RCC 7860 (cell line): ENCODE results near the gene NRG3.
A peak's percentile ranks its signal among the peaks of the same experiment; 100 is the strongest.

ENCODE experiments used
- DNase-seq: peaks from one replicate; pipeline ENCODE4 v3.0.0-alpha.2; 2015; ENCODE audit warnings: low spot score
- FAIRE-seq: peaks from 2 replicates; lab custom pipeline; 2012; peaks lifted over from hg19 to GRCh38; lab: Jason Lieb, UNC

Gene NRG3

DNA sequence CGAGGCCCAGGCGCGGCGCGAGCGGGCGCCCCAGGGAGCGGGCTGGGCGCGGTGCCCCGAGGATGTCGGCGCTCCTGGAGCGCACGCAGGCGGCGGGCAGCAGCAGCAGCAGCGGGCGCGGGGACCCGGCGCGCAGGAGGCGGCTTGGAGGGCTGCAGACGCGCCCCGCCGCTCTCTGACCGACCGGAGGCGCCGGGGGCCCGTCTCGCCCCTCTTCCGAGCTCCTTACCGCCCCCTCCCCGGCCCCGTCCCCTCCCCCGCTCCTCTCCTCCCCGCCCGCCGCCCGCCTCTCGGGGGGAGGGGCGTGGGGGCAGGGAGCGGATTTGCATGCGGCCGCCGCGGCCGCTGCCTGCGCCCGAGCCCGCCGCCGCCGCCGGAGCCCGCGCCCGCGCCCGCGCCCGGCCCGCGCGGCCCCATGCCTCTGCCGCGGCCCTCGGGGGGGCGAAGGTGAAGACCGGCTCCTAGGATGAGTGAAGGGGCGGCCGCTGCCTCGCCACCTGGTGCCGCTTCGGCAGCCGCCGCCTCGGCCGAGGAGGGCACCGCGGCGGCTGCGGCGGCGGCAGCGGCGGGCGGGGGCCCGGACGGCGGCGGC lies at the start of gene NRG3:
NRG3 (plus strand) TSS at position 320 of the 592 bp plus-strand sequence.
- FAIRE-seq, result no peak

GRCh38 chr10:81828251-81828650 lies 46.7 kb upstream of the NRG3 start:
- FAIRE-seq, result no peak
- no peak for DNase-seq

More for the DNA sequence above, at the start of gene NRG3:
- DNase-seq, result no peak

GRCh38 chr10:81831060-81831459 lies 43.9 kb upstream of the NRG3 start:
- no peak for DNase-seq
- no peak for FAIRE-seq

DNA sequence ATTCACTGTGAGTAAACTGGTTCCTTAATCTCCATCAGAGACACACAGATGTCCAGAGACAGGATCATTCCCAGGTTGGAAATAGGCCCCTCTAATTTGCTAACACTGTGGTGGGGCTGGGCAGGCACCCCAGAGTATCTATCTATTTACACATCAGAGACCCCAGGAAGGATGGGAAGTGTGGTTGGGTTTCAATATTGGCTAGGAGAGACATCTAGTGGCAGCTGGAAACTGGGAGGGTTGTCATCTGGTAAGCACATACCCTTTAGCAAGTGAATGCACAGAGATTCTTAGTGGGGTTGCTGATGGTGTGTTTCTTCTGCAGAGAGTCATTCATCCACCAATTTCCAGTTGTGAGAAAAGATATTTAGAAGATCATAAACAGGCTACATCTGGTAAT lies 36.0 kb upstream of the NRG3 start:
- no peak for DNase-seq
- FAIRE-seq, result no peak

DNA sequence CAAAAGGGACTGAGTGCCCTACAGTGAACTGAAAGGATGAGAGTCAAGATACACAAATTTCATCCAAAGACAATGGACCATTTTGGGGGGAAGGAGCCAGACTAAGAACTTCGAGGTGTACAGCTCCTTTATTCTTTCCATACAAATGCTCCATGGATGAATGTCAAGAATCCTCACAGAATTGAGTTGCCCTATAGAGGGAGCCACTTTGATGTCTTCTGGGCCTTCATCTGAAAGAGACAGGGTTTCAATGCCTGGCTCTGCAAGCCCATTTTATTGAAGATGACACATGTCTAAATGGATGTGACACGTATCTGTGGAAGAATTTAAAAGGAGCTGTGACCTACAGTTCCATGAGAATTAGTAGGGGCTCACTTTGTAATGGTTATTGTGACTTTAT lies 32.0 kb upstream of the NRG3 start:
- no peak for FAIRE-seq
- no peak for DNase-seq

GRCh38 chr10:81847675-81848074 lies 27.3 kb upstream of the NRG3 start:
- no peak for DNase-seq
- FAIRE-seq, result no peak

DNA sequence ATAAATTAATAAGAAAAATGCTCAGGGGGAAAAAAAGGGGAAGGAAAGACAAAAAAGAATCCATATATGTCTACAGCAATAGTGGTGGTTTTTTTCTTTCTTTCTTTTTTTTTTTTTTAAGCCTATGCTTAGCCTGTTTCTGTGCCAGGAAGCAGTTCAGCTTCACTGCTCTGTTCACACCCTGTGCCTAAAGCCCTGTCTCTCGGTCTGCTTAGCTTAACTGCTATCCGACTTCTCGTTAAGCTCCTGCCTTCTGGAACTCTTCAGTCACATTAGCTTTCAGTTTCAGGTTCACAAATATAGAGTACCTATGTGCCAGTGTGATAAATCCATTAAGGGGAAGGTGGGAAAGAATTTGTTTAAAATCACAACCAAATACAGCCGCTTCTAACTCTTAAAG lies 26.5 kb upstream of the NRG3 start:
- no peak for DNase-seq
- no peak for FAIRE-seq

- DNase-seq (no peak), FAIRE-seq (no peak)
Measured at GRCh38 chr10:81848931-81849330, 26.1 kb upstream of the NRG3 start.

GRCh38 chr10:81862596-81862995 lies 12.4 kb upstream of the NRG3 start:
- FAIRE-seq (no peak), DNase-seq (no peak)

- DNase-seq (no peak), FAIRE-seq (no peak)
Measured at GRCh38 chr10:81863771-81864170, 11.2 kb upstream of the NRG3 start.

GRCh38 chr10:81865581-81865980 lies 9.4 kb upstream of the NRG3 start:
- FAIRE-seq (no peak), DNase-seq (no peak)

DNA sequence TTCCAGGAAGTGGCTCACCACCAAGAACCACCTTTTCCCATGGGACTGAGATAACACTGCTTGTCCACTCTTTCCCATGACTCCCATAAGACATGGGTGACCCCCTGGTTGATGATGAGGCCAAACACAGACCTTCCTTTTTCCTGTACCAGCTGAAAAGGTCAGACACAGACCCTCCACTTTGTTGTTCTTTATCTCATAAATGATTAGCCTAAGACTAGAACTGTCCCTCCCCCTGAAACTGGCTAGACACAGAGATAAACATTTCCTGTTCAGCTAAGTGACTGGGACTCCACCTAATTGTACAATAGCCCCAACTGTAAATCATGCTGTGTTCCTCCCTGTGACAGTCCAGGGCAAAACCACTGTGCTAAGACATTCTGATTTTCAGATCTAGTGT lies 8.2 kb upstream of the NRG3 start:
- FAIRE-seq, result no peak
- no peak for DNase-seq

- DNase-seq (no peak), FAIRE-seq (no peak)
Measured at GRCh38 chr10:81870472-81870871, 4.5 kb upstream of the NRG3 start.

DNA sequence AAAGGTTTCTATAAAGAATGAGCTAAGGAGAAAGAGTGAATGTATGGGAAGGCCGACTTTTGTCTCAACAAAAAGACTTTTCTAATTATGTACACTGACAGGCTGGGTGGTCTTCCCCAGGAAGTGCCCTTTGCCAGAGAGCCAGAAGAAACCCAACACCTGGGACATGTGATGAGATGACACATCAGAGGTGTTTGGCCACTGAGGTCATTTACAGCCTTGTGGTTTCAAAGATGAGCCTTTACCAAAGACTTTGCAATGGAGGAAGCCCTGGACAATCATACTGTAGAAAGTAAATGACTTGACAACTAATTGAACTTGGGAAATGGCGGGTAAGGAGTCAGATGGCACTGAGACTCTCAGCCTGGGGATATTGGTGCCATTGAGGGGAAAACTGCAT lies 3.4 kb upstream of the NRG3 start:
- FAIRE-seq (no peak), DNase-seq (no peak)

DNA sequence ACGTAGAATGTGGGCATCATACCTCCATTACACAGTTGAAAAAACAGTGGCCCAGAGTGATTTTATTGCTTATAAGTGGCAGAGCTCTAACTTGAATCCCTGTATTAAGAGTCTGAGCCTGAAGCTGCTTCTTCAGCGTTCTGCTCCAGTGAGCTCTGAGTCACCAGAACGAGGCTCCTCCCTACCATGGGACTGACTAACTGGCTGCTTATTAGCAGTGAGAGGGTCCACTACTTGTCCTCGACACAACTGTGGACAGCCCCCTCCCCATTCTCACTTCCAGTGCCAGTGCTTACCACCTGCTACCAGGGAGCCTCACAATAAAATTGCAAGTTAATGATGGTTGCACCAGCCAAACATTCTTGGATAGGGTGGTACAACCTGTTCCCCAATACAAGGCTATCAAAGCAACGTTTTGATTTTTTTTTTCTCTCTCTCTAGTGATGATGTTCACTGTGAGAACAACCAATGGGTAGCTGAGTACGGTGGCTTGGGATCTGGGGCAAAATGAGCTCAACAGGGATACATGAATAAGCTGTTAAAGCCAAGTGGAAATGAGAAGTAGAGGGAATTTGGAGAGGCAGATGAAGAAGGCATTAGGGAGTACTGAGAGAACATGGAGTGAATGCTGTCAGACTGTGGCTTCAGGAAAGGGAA lies 2.7 kb upstream of the NRG3 start:
- DNase-seq, result peak; percentile 31
- FAIRE-seq, result peak; percentile 45

DNA sequence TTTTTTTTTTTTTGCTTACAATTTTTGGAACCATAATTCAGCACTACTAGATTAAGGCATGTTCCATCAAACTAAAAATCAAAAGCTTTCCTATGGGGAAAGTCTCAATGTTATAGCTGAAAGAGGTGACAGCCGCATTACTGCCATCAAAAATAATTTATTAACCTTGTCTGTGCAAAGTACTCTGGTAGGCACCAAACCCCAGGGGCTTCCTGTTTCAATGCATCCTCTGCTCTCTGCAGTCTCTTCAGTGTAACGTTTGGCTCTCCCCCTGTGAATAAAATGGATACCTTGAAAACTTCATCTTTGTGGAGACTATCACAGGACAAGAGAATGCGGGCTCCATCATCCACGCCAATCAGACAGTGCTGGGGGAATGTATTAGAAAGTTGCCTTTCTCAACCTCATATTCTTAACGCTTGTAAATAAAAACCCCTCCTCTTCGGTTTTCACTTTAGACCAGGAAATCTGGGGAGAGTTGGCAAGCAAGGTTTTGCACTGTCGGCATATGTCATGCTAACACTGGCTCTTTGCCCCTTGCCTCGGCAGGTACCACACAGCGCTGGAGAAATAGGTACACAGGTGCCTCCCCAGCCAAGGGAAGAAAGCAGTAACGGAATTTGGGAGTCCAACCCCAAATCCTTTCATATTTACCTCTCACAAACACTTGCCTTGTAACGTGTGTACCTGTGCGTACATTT lies 1.6 kb upstream of the NRG3 start:
- FAIRE-seq (no peak), DNase-seq (no peak)

DNA sequence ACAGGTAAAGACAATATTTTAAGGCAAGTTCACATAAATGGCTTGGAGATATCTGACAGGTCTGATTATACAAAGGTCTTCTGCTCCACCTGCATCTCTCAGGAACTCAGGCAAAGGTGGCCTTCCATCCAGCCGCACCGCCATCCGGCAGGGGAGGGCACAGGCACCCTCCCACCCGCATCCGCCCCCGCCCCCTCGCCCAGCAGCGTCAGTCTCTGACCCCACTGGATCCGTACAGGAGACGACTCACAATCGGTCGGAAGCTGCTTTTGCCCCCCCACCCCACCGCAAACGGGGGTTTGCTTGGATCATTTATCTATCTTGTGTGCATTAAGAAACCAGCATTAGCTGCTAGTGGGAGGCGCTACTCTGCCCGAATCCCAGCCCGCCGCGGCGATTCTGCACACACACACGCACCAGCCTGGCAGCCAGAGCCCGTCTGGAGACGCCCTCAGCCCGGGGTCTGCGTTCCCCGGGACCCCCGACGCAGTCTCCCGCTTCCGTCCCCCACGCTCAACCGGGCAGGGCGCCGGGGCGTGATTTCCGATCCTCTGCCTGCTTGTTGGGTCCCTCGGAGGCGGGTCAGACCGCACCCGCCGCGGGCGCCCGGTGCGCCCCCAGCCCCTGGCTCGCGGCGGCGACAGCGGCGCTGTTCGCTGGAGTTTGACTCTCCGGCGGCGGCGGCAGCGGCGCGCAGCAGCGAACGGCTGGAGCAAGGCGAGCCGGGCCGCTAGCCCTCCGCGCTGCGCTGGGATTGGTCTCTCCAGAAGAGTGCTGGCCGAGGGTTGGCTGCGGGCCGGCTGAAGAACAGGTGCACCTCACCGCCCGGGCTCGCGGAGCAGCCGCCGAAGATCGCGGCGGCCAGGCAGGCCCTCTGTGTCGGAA lies 820 bp upstream of the NRG3 start:
- FAIRE-seq (no peak), DNase-seq (no peak)

- DNase-seq (no peak), FAIRE-seq (no peak)
Measured at GRCh38 chr10:81875467-81876252, 666 bp downstream of the NRG3 start.

- FAIRE-seq (no peak), DNase-seq (no peak)
Measured at GRCh38 chr10:81876253-81877077, 1.5 kb downstream of the NRG3 start.

- no peak for FAIRE-seq
Measured at GRCh38 chr10:81877596-81877995, 2.6 kb downstream of the NRG3 start.

More at GRCh38 chr10:81877596-81877995, 2.6 kb downstream of the NRG3 start:
- no peak for DNase-seq
